NCI-H446 treated with DMSO at 0.1 percent for 48 hours (cell line): ENCODE results near the gene MOGAT1.
A peak's percentile ranks its signal among the peaks of the same experiment; 100 is the strongest.
"Not testable (repeated sequence)": the region's sequence is repeated elsewhere in the genome, so short reads cannot be mapped to it uniquely, and the experiment has no call there.

Experiments
- DNase-seq: peaks from one replicate; lab custom pipeline; 2025; lab: John Stamatoyannopoulos, UW

The MOGAT1 gene

GRCh38 chr2:222710736-222711135 lies 39.3 kb downstream of the MOGAT1 start:
- DNase-seq: no peak

DNA sequence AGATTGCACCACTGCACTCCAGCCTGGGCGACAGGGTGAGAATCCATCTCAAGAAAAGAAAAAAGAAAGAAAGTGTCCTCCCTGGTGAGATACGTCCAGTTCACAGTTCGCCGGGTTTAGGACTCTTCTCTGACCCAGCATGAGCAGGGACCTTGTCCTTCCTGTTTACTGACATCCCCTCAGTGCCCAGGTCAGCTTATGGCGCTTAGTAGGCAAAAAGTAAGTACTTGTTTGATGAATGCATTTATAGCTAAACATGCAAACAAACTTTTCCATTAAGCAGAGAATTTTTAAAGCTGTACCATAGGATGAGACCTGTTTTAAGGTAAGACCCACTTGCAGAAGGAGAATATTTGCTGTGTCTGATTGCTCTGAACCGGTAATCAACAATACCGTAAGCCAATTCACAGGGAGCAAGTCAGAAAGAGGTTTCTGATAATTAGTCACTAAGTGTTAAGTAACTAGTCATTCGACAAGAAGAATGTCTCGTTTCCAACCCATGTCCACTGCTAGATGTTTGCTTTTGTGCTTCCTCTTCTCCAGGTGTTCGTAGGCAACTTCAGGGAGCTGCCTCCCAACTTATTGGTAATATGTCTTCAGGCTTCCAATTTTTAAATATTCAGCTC lies 40.0 kb downstream of the MOGAT1 start:
- DNase-seq: no peak

- no peak for DNase-seq
These were observed 41.5 kb downstream of the MOGAT1 start for GRCh38 chr2:222713002-222713401.

- DNase-seq: peak; percentile 16
These were observed 43.1 kb downstream of the MOGAT1 start for GRCh38 chr2:222714361-222715241.

DNA sequence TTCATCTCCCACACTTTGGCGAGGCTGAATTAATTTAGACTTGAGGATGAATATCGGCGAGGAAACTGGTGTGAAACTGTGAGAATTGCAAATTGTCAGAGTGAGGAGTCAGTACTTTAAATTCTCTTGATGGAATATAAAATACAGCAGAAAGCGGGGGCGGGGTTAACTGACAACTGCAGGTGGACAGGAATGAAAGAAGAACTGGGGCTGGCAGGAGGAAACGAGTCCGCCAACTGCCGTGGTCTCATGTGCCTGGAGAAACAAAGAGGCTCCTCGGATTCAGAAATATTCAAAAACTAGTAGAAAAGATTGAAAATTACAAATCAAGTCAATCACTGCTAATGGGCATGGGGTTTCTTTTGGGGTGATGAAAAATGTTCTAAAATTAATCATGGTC lies 44.3 kb downstream of the MOGAT1 start:
- DNase-seq: no peak

- not testable (repeated sequence) for DNase-seq
These were observed 48.3 kb downstream of the MOGAT1 start for GRCh38 chr2:222719787-222720186.

- not testable (repeated sequence) for DNase-seq
These were observed 50.1 kb downstream of the MOGAT1 start for GRCh38 chr2:222721597-222721996.

DNA sequence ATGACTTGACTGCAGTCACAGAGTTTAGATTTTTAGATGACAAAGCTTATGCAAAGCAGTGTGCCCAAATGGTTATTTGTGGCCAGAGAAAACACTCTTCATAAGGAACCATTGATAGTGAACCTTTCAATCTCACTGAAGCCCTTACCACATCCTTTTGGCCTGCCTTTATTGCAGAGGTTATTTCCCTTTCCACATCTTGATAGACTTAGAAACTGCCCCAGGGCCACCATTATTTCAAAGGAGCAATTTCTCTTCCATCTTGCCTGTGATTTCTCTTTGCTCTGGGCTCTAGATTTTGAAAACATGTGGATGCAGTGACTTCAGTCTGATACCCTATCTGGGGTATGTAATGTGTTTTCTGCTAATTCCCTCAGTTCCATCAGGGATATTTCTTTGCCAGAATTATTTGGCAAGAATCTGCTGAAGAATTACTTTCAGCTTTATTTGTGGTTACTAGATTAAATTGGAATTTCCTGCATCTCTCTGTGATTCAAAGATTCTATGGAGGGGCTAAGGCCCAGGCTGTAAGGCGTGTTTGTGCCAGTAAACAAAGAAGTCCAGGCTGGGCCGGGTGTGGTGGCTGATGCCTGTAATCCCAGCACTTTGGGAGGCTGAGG lies 51.0 kb downstream of the MOGAT1 start:
- no peak for DNase-seq

- DNase-seq: no peak
These were observed 52.8 kb downstream of the MOGAT1 start for GRCh38 chr2:222724208-222724607.

- DNase-seq: no peak
These were observed 57.2 kb downstream of the MOGAT1 start for GRCh38 chr2:222728621-222729020.

DNA sequence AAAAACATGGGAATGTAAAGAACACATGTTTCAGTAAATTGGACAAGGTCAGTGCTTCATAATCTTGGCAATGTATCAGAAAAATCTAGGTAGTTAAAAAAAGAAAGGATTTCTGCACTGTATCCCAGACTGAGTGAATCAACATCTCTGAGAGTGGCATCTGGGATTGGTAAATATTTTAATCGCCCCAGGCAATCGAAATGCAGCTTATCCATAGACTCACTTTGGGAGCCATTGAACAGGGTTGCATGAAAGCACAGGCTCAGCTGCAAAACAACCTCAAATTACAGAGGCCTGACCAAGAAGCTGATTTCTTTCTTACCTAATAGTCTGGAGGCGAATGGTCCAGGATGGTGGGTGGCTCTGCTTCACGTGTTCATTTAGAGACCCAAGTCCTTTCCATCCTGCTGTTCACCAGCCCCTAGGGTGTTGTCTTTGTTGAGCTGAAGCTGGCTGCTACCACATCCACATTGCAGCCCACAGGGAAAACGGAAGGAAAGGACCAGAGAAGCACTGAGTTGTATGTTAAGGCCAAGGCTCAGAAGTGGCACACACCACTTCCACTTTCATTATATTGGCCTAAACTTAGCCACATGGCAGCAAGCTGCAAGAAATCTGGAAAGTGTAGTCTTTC lies 59.0 kb downstream of the MOGAT1 start:
- DNase-seq: no peak

DNA sequence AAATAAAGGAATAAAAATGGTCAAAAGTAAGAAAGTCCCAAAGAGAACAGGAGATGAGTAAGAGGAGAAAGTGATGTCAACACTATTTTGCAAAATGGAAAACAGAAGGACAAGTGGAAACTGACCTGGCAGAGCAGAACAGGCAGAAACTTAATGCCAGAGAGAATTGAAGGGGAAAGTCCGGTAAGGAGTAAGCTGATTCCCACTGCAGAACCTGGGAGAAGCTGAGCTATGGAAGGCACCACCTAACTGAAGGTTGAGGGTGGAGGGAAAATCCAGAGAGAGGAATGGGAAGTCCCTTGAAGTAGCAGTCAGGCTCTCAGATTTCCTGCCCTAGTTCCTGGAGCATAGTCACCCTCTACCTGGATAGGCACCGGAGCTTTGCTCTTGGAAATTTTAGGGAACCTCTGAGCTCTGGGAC lies 59.8 kb downstream of the MOGAT1 start:
- no peak for DNase-seq

GRCh38 chr2:222732489-222733178 lies 61.2 kb downstream of the MOGAT1 start:
- DNase-seq: no peak

GRCh38 chr2:222733470-222733845 lies 62.0 kb downstream of the MOGAT1 start:
- no peak for DNase-seq

DNA sequence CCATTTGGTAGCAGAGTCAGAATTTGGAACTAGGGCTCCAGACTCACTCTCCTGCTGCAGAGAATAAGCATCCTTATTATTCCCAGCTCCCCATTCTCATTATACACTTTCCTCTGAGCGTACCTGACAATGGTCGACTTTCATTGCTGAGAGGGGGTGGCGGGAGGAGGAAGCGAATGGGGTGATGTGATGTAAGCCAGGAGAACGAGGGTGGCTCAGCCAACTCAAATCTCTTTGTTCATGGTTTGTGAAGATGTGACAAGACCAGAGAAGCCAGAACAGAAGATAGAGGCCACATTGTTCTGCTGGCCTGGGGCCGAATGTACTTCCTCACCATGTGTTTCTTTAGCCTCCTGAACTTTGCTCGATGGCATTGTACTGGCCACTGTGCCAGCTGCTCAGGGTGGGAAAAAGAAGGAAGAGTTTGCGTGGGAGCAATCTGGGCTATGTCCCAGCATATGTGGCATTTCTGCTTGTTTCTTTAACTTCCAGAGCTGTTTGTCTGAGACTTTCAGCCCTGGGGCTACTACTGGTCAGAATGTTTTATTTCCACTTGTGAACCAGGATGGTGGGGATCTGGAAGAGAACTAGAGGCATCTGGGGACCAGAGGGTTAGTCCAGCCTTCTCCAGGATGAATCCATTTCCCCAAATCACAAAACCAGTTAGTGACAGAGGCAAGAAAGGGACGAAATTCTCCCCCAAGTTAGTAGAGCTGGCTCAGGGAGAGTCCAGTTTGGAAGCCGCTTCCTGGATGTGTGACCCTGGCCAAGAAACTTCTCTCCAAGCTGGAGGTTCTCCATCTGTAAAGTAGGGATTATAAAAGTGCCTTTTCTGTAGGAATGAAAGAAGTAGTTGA lies 62.6 kb downstream of the MOGAT1 start:
- no peak for DNase-seq

- DNase-seq: no peak
These were observed 63.2 kb downstream of the MOGAT1 start for GRCh38 chr2:222734703-222735014.

- DNase-seq: no peak
These were observed 64.8 kb downstream of the MOGAT1 start for GRCh38 chr2:222736301-222736700.

DNA sequence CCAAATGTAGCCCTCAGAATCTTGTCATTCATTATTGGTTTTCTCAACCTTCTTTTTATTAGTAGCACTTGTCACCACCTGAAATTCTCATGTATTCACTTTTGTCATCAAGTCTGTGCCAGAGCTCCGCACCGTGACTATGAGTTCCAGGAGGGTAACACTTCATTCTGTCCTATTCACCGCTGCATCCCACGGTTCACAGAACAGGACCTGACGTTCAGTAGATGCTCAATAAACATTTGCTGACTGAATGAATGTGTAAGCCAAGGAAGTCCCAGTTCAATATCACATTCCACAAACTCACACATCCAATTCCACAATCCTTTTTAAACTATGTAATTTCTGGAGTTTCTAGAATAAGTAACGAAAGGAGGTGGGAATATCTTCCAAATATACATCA lies 65.5 kb downstream of the MOGAT1 start:
- DNase-seq: no peak

DNA sequence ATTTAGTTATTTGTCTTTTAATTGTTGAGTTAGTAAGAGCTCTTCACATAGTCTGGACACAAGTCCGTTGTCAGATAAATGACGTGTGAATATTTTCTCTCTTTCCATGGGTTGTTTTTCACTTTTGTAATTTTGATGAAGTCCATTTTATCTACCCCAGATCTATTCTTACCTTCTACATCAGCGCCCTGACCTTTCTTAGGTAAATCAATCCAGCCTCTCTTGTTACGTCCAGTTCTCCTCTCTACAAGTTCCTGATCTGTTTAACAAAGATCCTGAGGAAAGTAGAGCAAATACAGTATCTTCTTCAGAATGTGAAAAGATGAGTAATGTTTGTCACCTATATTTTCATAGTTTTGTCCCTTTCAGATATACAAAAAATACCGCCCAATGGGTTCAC lies 66.9 kb downstream of the MOGAT1 start:
- no peak for DNase-seq

- DNase-seq: no peak
These were observed 67.4 kb downstream of the MOGAT1 start for GRCh38 chr2:222738809-222739208.

DNA sequence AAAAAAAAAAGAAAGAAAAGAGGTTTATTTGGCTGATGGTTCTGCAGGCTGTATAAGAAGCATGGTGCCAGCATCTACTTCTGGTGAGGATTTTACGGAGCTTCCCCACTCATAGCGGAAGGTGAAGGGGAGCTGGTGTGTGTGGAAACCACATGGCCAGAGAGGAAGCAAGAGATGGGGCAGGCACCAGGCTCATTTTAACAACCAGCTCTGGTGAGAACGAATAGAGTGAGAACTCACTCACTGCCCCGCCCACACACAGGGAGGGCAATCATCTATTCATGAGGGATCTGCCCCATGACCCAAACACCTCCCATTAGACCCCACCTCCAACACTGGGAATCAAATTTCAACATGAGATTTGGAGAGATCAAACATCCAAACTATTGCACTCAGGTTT lies 68.5 kb downstream of the MOGAT1 start:
- DNase-seq: no peak
